GM19351 (cell line): ENCODE data around the gene AVEN.
"Not testable (repeated sequence)": the region's sequence is repeated elsewhere in the genome, so short reads cannot be mapped to it uniquely, and the experiment has no call there.

Experiments used
- ATAC-seq: cut with Tn5 transposase; IDR thresholded peaks from one replicate; pipeline ENCODE4 v1.9.1; 2021; ENCODE audit warnings: mild to moderate bottlenecking, moderate library complexity; ENCODE audit not compliant: unreplicated experiment

The AVEN gene

GRCh38 chr15:34038871-34039789 is at the start of gene AVEN:
Gene AVEN, minus strand, starts transcription at chr15:34039204. Its CDS starts 158 bp downstream, at chr15:34039046.
- ATAC-seq = peak; percentile 40

- no peak for ATAC-seq
Measured at GRCh38 chr15:34085746-34086145, 46.7 kb upstream of the AVEN start.

- no peak for ATAC-seq
Measured at GRCh38 chr15:34084086-34084485, 45.1 kb upstream of the AVEN start.

GRCh38 chr15:34079904-34080303 is 40.9 kb upstream of the AVEN start:
- ATAC-seq = no peak

- no peak for ATAC-seq
Measured at GRCh38 chr15:34078900-34079299, 39.9 kb upstream of the AVEN start.

GRCh38 chr15:34076785-34077184 is 37.8 kb upstream of the AVEN start:
- ATAC-seq = no peak

GRCh38 chr15:34070003-34070402 is 31.0 kb upstream of the AVEN start:
- ATAC-seq = no peak

- no peak for ATAC-seq
Measured at GRCh38 chr15:34065941-34066340, 26.9 kb upstream of the AVEN start.

GRCh38 chr15:34065261-34065660 is 26.3 kb upstream of the AVEN start:
- ATAC-seq = no peak

- no peak for ATAC-seq
Measured at GRCh38 chr15:34064438-34064837, 25.4 kb upstream of the AVEN start.

- ATAC-seq = no peak
Measured at GRCh38 chr15:34059946-34060345, 20.9 kb upstream of the AVEN start.

- no peak for ATAC-seq
Measured at GRCh38 chr15:34059476-34059875, 20.5 kb upstream of the AVEN start.

GRCh38 chr15:34056911-34057310 is 17.9 kb upstream of the AVEN start:
- no peak for ATAC-seq

GRCh38 chr15:34055868-34056595 is 17.0 kb upstream of the AVEN start:
- no peak for ATAC-seq

GRCh38 chr15:34054081-34054707 is 15.2 kb upstream of the AVEN start:
- no peak for ATAC-seq

GRCh38 chr15:34050385-34050784 is 11.4 kb upstream of the AVEN start:
- ATAC-seq = not testable (repeated sequence)

- ATAC-seq = no peak
Measured at GRCh38 chr15:34049112-34049511, 10.1 kb upstream of the AVEN start.

GRCh38 chr15:34047893-34048775 is 9.1 kb upstream of the AVEN start:
- ATAC-seq = no peak

- ATAC-seq = no peak
Measured at GRCh38 chr15:34046471-34047145, 7.6 kb upstream of the AVEN start.

- no peak for ATAC-seq
Measured at GRCh38 chr15:34043813-34044212, 4.8 kb upstream of the AVEN start.
